SK-N-SH (cell line): Measurements from ENCODE around the gene WDR83. TPM values are rescaled to one million over a fixed set of nuclear protein-coding genes. Genes with fewer than 3 reads are reported as not detected.

Source experiments
- CTCF ChIA-PET: fragments of 300-600, 350-600 bp; formaldehyde crosslinking; extraction: SDS; loops from one replicate; lab custom pipeline; 2021; lab: Yijun Ruan, JAX
- POLR2A ChIA-PET: fragments of 350-600 bp; sonication (Branson Sonifier 250); formaldehyde crosslinking; extraction: SDS; loops from one replicate; lab custom pipeline; 2020; ENCODE audit warnings: antibody characterized with exemption, inconsistent platforms; lab: Yijun Ruan, JAX
- DNase-seq: peaks from one replicate; pipeline ENCODE4 v3.0.0; 2012
- H2AFZ ChIP-seq: fragments of 200-600 bp; sonication (generic); 2 replicates; pipeline ENCODE4 v1.8.1; 2016; ENCODE audit warnings: antibody characterized with exemption, mild to moderate bottlenecking, low read depth
- H3F3A ChIP-seq: fragments of 200-600 bp; sonication (generic); replicated peaks from 2 replicates; pipeline ENCODE3; 2016; ENCODE audit warnings: antibody characterized with exemption, mild to moderate bottlenecking; ENCODE audit not compliant: insufficient read depth
- H3K27ac ChIP-seq, 2 experiments: fragments of 200-500 bp in 1 of 2; fragments of 200-600 bp in 1 of 2; sonication (Bioruptor generic) in 1 of 2; sonication (generic), shearing (Covaris generic) in 1 of 2; 2 replicates each; pipeline versions ENCODE4 v1.5.1 to v1.6.1; 2014 to 2016; ENCODE audit warnings: low read depth in 2 of 2, inconsistent platforms in 1 of 2, low read length in 1 of 2, mild to moderate bottlenecking in 1 of 2, mixed read lengths in 1 of 2
- H3K27me3 ChIP-seq: fragments of 200-600 bp; sonication (generic), shearing (Covaris generic); 2 replicates; pipeline ENCODE4 v1.6.1; 2016; ENCODE audit warnings: mixed run types; ENCODE audit not compliant: insufficient read depth
- H3K36me3 ChIP-seq, 2 experiments: fragments of 200-500 bp in 1 of 2; fragments of 200-600 bp in 1 of 2; sonication (Bioruptor generic) in 1 of 2; sonication (generic) in 1 of 2; replicated peaks in 1 of 2; 2 replicates each; pipeline versions ENCODE3 to v1.5.1; 2014 to 2016; ENCODE audit warnings: low read length in 1 of 2, mild to moderate bottlenecking in 1 of 2; ENCODE audit not compliant: insufficient read depth in 2 of 2, control insufficient read depth in 1 of 2
- H3K4me1 ChIP-seq, 2 experiments: fragments of 200-500 bp in 1 of 2; fragments of 200-600 bp in 1 of 2; sonication (Bioruptor generic) in 1 of 2; sonication (generic), shearing (Covaris generic) in 1 of 2; 2 replicates each; pipeline versions ENCODE4 v1.5.1 to v1.6.1; 2014 to 2016; ENCODE audit warnings: low read depth in 1 of 2, low read length in 1 of 2, mixed run types in 1 of 2; ENCODE audit not compliant: insufficient read depth in 2 of 2, control insufficient read depth in 1 of 2
- H3K4me2 ChIP-seq: fragments of 200-600 bp; sonication (generic), shearing (Covaris generic); 2 replicates; pipeline ENCODE4 v1.6.1; 2017; ENCODE audit warnings: mixed run types
- H3K4me3 ChIP-seq, 2 experiments: fragments of 200-500 bp in 1 of 2; fragments of 200-600 bp in 1 of 2; sonication (Bioruptor generic) in 1 of 2; sonication (generic), shearing (Covaris generic) in 1 of 2; 2 replicates each; pipeline versions ENCODE4 v1.5.1 to v1.8.1; 2014 to 2016; ENCODE audit warnings: low read depth in 2 of 2, inconsistent platforms in 1 of 2, low read length in 1 of 2, mild to moderate bottlenecking in 1 of 2, mixed read lengths in 1 of 2, moderate library complexity in 1 of 2
- H3K79me2 ChIP-seq: fragments of 200-600 bp; sonication (generic); 2 replicates; pipeline ENCODE4 v1.8.1; 2017; ENCODE audit warnings: mild to moderate bottlenecking; ENCODE audit not compliant: insufficient read depth
- H3K9ac ChIP-seq: fragments of 200-600 bp; sonication (generic); 2 replicates; pipeline ENCODE4 v1.6.1; 2017; ENCODE audit warnings: mixed run types
- H3K9me2 ChIP-seq: fragments of 200-600 bp; sonication (generic); 2 replicates; pipeline ENCODE4 v1.6.1; 2017; ENCODE audit warnings: mixed run types
- H3K9me3 ChIP-seq: fragments of 200-600 bp; sonication (generic); 2 replicates; pipeline ENCODE4 v1.6.1; 2017; ENCODE audit warnings: mixed run types, mild to moderate bottlenecking, moderate library complexity
- H4K20me1 ChIP-seq: fragments of 200-600 bp; sonication (generic); 2 replicates; pipeline ENCODE4 v1.6.1; 2017; ENCODE audit warnings: mild to moderate bottlenecking, mixed run types; ENCODE audit not compliant: insufficient read depth
- ELF1 ChIP-seq: IDR thresholded peaks from 2 replicates; pipeline ENCODE4 v1.4.0; 2012
- EP300 ChIP-seq, 2 experiments: IDR thresholded peaks; 2 replicates each; pipeline versions ENCODE4 v1.4.0 to v1.6.1; 2012; ENCODE audit warnings: borderline replicate concordance in 1 of 2, low read depth in 1 of 2, low read length in 1 of 2
- FOSL2 ChIP-seq: IDR thresholded peaks from 2 replicates; pipeline ENCODE4 v1.4.0; 2012; ENCODE audit warnings: low read depth, mild to moderate bottlenecking, moderate library complexity, borderline replicate concordance
- FOXM1 ChIP-seq: IDR thresholded peaks from 2 replicates; pipeline ENCODE4 v1.4.0; 2012; ENCODE audit warnings: low read depth, mild to moderate bottlenecking
- GATA2 ChIP-seq: sonication (generic); formaldehyde crosslinking; IDR thresholded peaks from 2 replicates; pipeline ENCODE4 v1.5.0; 2020; ENCODE audit warnings: mild to moderate bottlenecking, missing genetic modification reagents
- JUND ChIP-seq: IDR thresholded peaks from 2 replicates; pipeline ENCODE4 v1.4.0; 2012
- MAX ChIP-seq: IDR thresholded peaks from 2 replicates; pipeline ENCODE4 v1.4.0; 2012; ENCODE audit warnings: low read depth
- MEF2A ChIP-seq: IDR thresholded peaks from 2 replicates; pipeline ENCODE4 v1.4.0; 2012; ENCODE audit warnings: low read depth, borderline replicate concordance
- MXI1 ChIP-seq: IDR thresholded peaks from 2 replicates; pipeline ENCODE4 v1.6.1; 2012; ENCODE audit warnings: mild to moderate bottlenecking, low read depth, low read length, improper control_type of control experiment
- NRF1 ChIP-seq: IDR thresholded peaks from 2 replicates; pipeline ENCODE4 v1.6.1; 2012; ENCODE audit warnings: low read depth, mild to moderate bottlenecking, low read length
- PBX3 ChIP-seq: IDR thresholded peaks from 2 replicates; pipeline ENCODE4; 2012
- POLR2AphosphoS5 ChIP-seq: IDR thresholded peaks from 2 replicates; pipeline ENCODE4 v1.6.1; 2012; ENCODE audit warnings: low read depth, low read length
- RCOR1 ChIP-seq: fragments of 150-350 bp; IDR thresholded peaks from 2 replicates; pipeline ENCODE4 v1.6.1; 2017; ENCODE audit warnings: antibody characterized with exemption, low read length
- REST ChIP-seq: IDR thresholded peaks from 2 replicates; pipeline ENCODE4 v1.6.1; 2012; ENCODE audit warnings: mild to moderate bottlenecking, low read depth, low read length, moderate library complexity
- TAF1 ChIP-seq: IDR thresholded peaks from 2 replicates; pipeline ENCODE4 v1.6.1; 2012; ENCODE audit warnings: low read depth, mild to moderate bottlenecking, low read length, moderate library complexity, borderline replicate concordance
- USF1 ChIP-seq: IDR thresholded peaks from 2 replicates; pipeline ENCODE4 v1.4.0; 2012; ENCODE audit warnings: low read depth, borderline replicate concordance
- ZBTB33 ChIP-seq: IDR thresholded peaks from 2 replicates; pipeline ENCODE4 v1.4.0; 2012; ENCODE audit warnings: low read depth, borderline replicate concordance
- WGBS: methylation state at CpG from one replicate; pipeline ENCODE4 v1.1.6; 2017; ENCODE audit warnings: low lambda C conversion rate; 5-methylcytosine and 5-hydroxymethylcytosine counted together
- polyA plus RNA-seq, 3 experiments: library from polyadenylated mRNA; depleted of rRNA; stranded (reverse); fragments of >200 nt; gene quantifications; 2 replicates each; pipeline ENCODE4 v1.2.3, GENCODE V29; 2012

Gene WDR83
- polyA plus RNA-seq, 1 of the 3 experiments (the other 2 are of a cell fraction) = 18.2 TPM

GRCh38 chr19:12628040-12629022, 38.3 kb upstream of the WDR83 start (continued):
- TF ChIP-seq REST (no peak), USF1 (no peak), RCOR1 (no peak), ZBTB33 (no peak)

- H2AFZ ChIP-seq = no peak overlapping the region
- H3K4me1 ChIP-seq = no peaks in the 10 kb centered on the region
- H3K79me2 ChIP-seq = peaks cover 6% of the 10 kb centered on the region; the same call in 1 of the 2 replicates
- H3F3A ChIP-seq = peaks cover 17% of the 10 kb centered on the region
- no peak overlapping the region for H3K4me2 ChIP-seq
- 96% methylated on average over 7 of the region's 7 CpGs for WGBS
- peaks cover 32 to 85% of the 10 kb centered on the region in 2 experiments for H3K36me3 ChIP-seq
- no peak for DNase-seq
- H3K9me2 ChIP-seq = no peaks in the 10 kb centered on the region
- no peak overlapping the region for H3K9ac ChIP-seq
- no peaks in the 10 kb centered on the region for H4K20me1 ChIP-seq
- H3K4me3 ChIP-seq = no peak overlapping the region
- ChIA-PET POLR2A (no interaction called here), CTCF (no interaction called here)
- H3K27me3 ChIP-seq = no peaks in the 10 kb centered on the region
- H3K9me3 ChIP-seq = peaks cover 15% of the 10 kb centered on the region; the same call in 1 of the 2 replicates
- no peak overlapping the region for H3K27ac ChIP-seq
- no peak for TF ChIP-seq TAF1
- TF ChIP-seq EP300 (IDR thresholded peaks at IDR 0.05; ENCODE audit: borderline replicate concordance in 1 of 2, low read depth in 1 of 2, low read length in 1 of 2) = no peak
- TF ChIP-seq FOXM1 = no peak
- TF ChIP-seq ELF1 = no peak
- TF ChIP-seq RCOR1 = no peak
- TF ChIP-seq POLR2AphosphoS5 = no peak
- TF ChIP-seq GATA2 (CRISPR knock-in tag) = no peak
- TF ChIP-seq MAX = no peak
- no peak for TF ChIP-seq MEF2A
- TF ChIP-seq NRF1 = no peak
- TF ChIP-seq MXI1 = no peak
- no peak for TF ChIP-seq JUND
- no peak for TF ChIP-seq FOSL2
- TF ChIP-seq PBX3 = no peak
- no peak for TF ChIP-seq REST
Observed at GRCh38 chr19:12629215-12629614, 37.4 kb upstream of the WDR83 start.
